ENCODE data around the gene CLDN10. TPM values are rescaled to one million over a fixed set of nuclear protein-coding genes. Genes with fewer than 3 reads are reported as not detected.

CLDN10 gene
- polyA plus RNA-seq, 1 donor from 2014 or later = not detected

GRCh38 chr13:95607366-95607765 is 54.8 kb downstream of the CLDN10 start:
- H3K9me3 ChIP-seq (ENCODE audit: low read length) = no peaks in the 10 kb centered on the region
- no peaks in the 10 kb centered on the region for H3K27me3 ChIP-seq (ENCODE audit: insufficient read depth, low read depth, low read length)
- H2AFZ ChIP-seq (ENCODE audit: low read depth, low read length) = no peak overlapping the region
- no peaks in the 10 kb centered on the region for H4K20me1 ChIP-seq (ENCODE audit: insufficient read depth)
- TF ChIP-seq EZH2 (IDR thresholded peaks at IDR 0.05; ENCODE audit: borderline replicate concordance, insufficient read depth, low read length, poor library complexity, severe bottlenecking) (no peak), POLR2AphosphoS5 (IDR thresholded peaks at IDR 0.05) (no peak), CTCF (IDR thresholded peaks at IDR 0.05; ENCODE audit: poor library complexity, severe bottlenecking) (no peak), TAF1 (IDR thresholded peaks at IDR 0.05; ENCODE audit: low read depth) (no peak), EP300 (conservative IDR thresholded peaks at IDR 0.05; ENCODE audit: poor library complexity, severe bottlenecking) (no peak), SMC3 (conservative IDR thresholded peaks at IDR 0.05; ENCODE audit: poor library complexity) (no peak), REST (IDR thresholded peaks at IDR 0.05; ENCODE audit: borderline replicate concordance) (no peak), RAD21 (conservative IDR thresholded peaks at IDR 0.05) (no peak), MXI1 (conservative IDR thresholded peaks at IDR 0.05; ENCODE audit: poor library complexity, severe bottlenecking) (no peak)
- no peak overlapping the region for H3K4me2 ChIP-seq (ENCODE audit: low read length)
- no peak overlapping the region for H3K27ac ChIP-seq (ENCODE audit: low read length)
- no peaks in the 10 kb centered on the region for H3F3A ChIP-seq (ENCODE audit: insufficient read depth, low read length, poor library complexity, severe bottlenecking)
- no peak overlapping the region for H3K9ac ChIP-seq (ENCODE audit: low read length)
- no peaks in the 10 kb centered on the region for H3K36me3 ChIP-seq (ENCODE audit: insufficient read depth, low read length)
- H3K4me3 ChIP-seq (ENCODE audit: low read length) = no peak overlapping the region
- H3K9me2 ChIP-seq (ENCODE audit: insufficient read depth, low read length) = no peaks in the 10 kb centered on the region
- H3K79me2 ChIP-seq (replicated peaks; ENCODE audit: insufficient read depth, low read length) = no peaks in the 10 kb centered on the region

GRCh38 chr13:95608640-95609323 is 56.3 kb downstream of the CLDN10 start:
- Histone ChIP-seq H3K4me3 (ENCODE audit: low read length) (no peak overlapping the region), H3K27ac (ENCODE audit: low read length) (no peak overlapping the region), H4K20me1 (ENCODE audit: insufficient read depth) (no peaks in the 10 kb centered on the region), H3K9me2 (ENCODE audit: insufficient read depth, low read length) (no peaks in the 10 kb centered on the region), H2AFZ (ENCODE audit: low read depth, low read length) (no peak overlapping the region), H3K9me3 (ENCODE audit: low read length) (no peaks in the 10 kb centered on the region), H3K27me3 (ENCODE audit: insufficient read depth, low read depth, low read length) (no peaks in the 10 kb centered on the region), H3K36me3 (ENCODE audit: insufficient read depth, low read length) (no peaks in the 10 kb centered on the region), H3K4me2 (ENCODE audit: low read length) (no peak overlapping the region), H3F3A (ENCODE audit: insufficient read depth, low read length, poor library complexity, severe bottlenecking) (no peaks in the 10 kb centered on the region), H3K9ac (ENCODE audit: low read length) (no peak overlapping the region), H3K79me2 (replicated peaks; ENCODE audit: insufficient read depth, low read length) (no peaks in the 10 kb centered on the region)
- TF ChIP-seq REST (IDR thresholded peaks at IDR 0.05; ENCODE audit: borderline replicate concordance) = no peak
